Activated CD8-positive, alpha-beta memory T cell treated with anti-CD3 and anti-CD28 coated beads, Interleukin-2, amount 50 U/mL, for 24 hours (primary cell): ENCODE results near the gene ICAM5.

Experiments used
- DNase-seq: peaks from one replicate; pipeline ENCODE4 v3.0.0-alpha.2; 2020; ENCODE audit errors: extremely low read depth

The ICAM5 gene

DNA sequence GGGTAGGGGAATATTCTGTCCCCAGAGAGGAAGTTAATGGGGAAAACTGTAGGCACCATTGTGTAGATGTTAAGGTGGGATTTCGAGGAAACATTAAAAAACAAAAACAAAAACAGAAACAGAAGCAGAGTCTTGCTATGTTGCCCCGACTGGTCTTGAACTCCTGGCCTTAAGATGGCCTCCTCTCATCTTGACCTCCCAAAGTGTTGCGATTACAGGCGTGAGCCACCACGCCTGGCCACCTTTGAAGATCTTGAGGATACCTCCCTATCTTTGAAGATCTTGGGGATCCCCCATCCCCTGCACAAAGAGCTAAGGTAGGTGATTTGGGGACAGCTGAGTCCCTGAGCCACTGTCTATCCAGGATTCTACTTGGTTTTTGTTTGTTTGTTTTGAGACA, 50.2 kb downstream of the ICAM5 start:
- DNase-seq = no peak

DNA sequence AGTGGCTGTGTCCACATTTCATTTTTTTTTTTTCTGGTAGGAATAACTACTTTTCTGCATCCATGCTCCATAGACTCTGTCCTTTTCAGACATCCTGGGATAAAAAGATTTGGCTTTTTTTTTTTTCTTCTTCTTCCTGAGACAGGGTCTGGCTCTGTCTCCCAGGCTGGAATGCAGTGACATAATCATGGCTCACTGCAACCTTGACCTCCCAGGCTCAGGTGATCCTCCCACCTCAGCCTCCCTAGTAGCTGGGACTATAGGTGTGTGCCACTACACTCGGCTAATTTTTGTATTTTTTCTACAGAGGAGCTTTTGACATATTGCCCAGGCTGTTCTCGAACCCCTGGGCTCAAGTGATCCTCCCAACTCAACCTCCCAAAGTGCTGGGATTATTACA, 53.7 kb downstream of the ICAM5 start:
- no peak for DNase-seq

DNA sequence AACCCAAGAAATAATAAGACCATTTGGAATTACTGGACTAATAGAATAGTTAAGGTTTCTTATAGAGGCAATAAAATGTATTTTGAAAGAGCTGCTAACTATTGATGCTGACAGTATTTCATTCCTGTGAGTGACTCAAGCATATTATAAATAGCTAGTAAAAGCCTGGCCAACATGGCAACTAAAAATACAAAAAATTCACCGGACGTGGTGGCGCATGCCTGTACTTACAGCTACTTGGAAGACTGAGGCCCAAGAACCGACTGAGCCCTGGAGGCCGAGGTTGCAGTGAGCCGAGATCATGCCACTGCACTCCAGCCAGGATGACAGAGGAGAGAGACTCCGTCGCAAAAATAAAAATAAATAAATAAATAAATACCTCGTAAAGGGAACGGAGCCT, 55.0 kb downstream of the ICAM5 start:
- DNase-seq = no peak
